Stimulated activated CD4-positive, alpha-beta T cell treated with anti-CD3 and anti-CD28 coated beads, Interleukin-1b, Interleukin-23, amount 100 ng/mL, for 48 hours (primary cell): ENCODE results near the gene P2RY2.

Source experiments
- DNase-seq: peaks from one replicate; pipeline ENCODE4 v3.0.0-alpha.2; 2020

The P2RY2 gene

GRCh38 chr11:73206801-73207200, 11.3 kb upstream of the P2RY2 start:
- no peak for DNase-seq

GRCh38 chr11:73209892-73210291, 8.2 kb upstream of the P2RY2 start:
- no peak for DNase-seq

- no peak for DNase-seq
These were observed 7.0 kb upstream of the P2RY2 start for GRCh38 chr11:73210916-73211667.

GRCh38 chr11:73213196-73214143, 4.6 kb upstream of the P2RY2 start:
- no peak for DNase-seq

- DNase-seq, result no peak
These were observed 2.6 kb upstream of the P2RY2 start for GRCh38 chr11:73215191-73216134.

GRCh38 chr11:73216465-73216864, 1.6 kb upstream of the P2RY2 start:
- DNase-seq, result no peak

GRCh38 chr11:73217131-73217809, 811 bp upstream of the P2RY2 start:
- no peak for DNase-seq

GRCh38 chr11:73217810-73218105, 323 bp upstream of the P2RY2 start:
- no peak for DNase-seq

GRCh38 chr11:73218830-73219215, 742 bp downstream of the P2RY2 start:
- DNase-seq, result no peak

- DNase-seq, result no peak
These were observed 1.6 kb downstream of the P2RY2 start for GRCh38 chr11:73219396-73220285.

- DNase-seq, result no peak
These were observed 3.4 kb downstream of the P2RY2 start for GRCh38 chr11:73221451-73221850.

- no peak for DNase-seq
These were observed 3.9 kb downstream of the P2RY2 start for GRCh38 chr11:73221996-73222395.

- no peak for DNase-seq
These were observed 6.1 kb downstream of the P2RY2 start for GRCh38 chr11:73223998-73224730.

- no peak for DNase-seq
These were observed 7.1 kb downstream of the P2RY2 start for GRCh38 chr11:73225001-73225686.

- no peak for DNase-seq
These were observed 7.8 kb downstream of the P2RY2 start for GRCh38 chr11:73225851-73226250.

- no peak for DNase-seq
These were observed 8.4 kb downstream of the P2RY2 start for GRCh38 chr11:73226297-73227006.

- DNase-seq, result no peak
These were observed 9.6 kb downstream of the P2RY2 start for GRCh38 chr11:73227571-73228211.

GRCh38 chr11:73228268-73229134, 10.4 kb downstream of the P2RY2 start:
- no peak for DNase-seq
